GM21529 (cell line): ENCODE data around the gene S100A7A.
"Not testable (repeated sequence)": the region's sequence is repeated elsewhere in the genome, so short reads cannot be mapped to it uniquely, and the experiment has no call there.

Experiments
- ATAC-seq: cut with Tn5 transposase; IDR thresholded peaks from one replicate; pipeline ENCODE4 v1.9.1; 2021; ENCODE audit not compliant: unreplicated experiment

The S100A7A gene

DNA sequence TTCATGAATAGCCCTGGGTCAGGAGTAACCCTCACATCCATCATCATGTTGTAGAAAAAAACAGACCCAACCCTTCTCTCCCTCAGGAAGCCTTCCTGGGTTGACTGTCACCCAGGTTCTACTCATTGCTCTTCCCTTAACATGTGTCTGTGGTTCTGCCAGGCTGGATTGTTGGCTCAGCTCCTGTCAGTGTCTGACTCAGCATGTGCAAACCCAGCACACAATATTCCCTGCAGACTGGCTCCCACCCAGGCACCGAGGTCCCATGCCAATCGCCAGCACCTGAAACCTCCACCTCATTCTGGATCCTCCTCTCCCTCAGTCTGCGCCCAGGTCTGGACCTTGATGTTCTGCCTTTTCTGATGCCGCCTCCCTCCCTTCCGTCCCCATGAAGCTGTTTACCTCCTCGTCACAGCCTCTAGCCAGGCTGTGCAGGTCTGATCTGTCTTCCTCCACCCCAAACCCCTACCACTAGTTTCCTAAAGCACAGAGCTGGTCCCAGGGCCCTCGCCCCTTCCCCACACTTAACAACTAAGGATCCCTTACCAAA lies 21.1 kb upstream of the S100A7A start:
- no peak for ATAC-seq

DNA sequence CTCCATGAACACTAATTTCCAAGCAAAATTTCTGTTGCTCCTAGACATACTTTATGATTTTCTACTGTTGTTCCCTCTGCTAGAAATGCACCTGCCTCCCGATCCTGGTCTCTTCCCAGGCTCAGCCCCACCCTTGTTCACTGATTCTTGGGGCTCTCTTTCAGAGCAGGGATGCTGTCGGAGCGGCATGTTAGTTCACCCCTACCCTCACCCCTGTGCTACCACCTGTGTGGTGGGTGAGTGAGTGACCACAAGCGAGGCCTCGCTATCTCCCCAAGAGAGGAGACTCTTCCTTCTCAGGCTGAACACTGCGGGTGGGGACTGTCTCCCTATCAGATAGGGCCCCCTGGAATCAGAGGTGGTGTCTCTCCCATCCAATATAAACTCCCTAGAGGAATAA lies 20.5 kb upstream of the S100A7A start:
- no peak for ATAC-seq

DNA sequence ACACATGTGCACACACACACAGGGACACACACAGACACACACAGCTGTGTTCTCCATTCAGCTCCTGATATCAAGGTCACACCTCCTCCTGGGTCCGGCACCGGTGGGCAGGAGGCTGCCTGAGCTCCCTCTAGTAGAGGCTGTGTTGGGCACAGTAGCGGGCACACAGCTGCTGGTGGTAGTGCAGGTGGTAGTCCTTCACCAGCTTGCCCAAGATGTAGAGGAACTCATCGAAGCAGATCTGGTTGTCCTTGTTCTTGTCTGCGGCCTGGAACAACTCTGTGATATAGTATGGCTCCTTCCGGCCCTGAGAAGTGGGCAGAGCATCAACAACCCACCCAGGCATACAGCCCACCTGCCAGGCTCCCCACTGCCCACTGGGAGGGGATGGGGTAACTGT lies 19.9 kb upstream of the S100A7A start:
- no peak for ATAC-seq

DNA sequence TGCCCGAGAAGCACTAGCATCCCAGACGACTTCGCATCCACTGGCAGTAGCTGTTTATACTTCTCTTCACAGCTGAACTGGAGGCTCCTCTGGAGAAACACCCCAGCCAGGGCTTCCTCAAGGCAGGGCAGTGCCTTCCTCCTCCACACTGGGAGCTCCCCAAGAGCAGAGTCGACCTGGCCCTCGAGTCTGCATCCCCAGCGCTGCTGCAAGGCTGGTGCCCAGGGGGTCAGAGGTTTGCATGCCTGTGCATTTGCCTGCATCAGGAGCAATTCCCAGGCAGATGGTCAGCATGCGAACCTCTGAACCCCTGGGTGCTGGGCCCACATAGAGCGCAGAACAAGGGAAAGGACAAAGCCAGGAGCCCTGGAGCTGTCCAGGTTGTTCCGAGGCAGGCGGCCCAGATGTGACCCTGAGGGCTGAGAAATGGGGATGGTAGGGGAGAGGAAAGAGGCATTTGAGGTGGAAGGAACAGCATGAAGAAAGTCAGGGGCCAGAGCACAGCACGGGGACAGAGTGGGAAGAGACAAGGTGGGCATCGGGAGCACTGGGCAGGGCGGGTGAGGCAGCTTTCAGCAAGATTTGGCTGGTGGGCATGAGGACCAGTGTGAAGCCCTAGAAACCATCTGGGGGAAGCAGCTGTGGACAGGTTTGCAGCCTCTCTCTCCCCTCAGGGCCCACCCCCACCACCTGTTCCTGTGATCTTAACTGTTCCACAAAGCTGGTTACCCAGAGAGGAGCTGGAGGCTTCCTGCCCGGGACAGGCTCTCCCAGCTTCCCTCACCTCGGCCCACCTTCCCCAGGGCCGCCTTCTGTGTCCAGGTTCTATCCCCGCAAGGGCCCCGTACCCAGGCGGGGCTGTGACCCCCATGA lies 19.0 kb upstream of the S100A7A start:
- ATAC-seq = no peak

DNA sequence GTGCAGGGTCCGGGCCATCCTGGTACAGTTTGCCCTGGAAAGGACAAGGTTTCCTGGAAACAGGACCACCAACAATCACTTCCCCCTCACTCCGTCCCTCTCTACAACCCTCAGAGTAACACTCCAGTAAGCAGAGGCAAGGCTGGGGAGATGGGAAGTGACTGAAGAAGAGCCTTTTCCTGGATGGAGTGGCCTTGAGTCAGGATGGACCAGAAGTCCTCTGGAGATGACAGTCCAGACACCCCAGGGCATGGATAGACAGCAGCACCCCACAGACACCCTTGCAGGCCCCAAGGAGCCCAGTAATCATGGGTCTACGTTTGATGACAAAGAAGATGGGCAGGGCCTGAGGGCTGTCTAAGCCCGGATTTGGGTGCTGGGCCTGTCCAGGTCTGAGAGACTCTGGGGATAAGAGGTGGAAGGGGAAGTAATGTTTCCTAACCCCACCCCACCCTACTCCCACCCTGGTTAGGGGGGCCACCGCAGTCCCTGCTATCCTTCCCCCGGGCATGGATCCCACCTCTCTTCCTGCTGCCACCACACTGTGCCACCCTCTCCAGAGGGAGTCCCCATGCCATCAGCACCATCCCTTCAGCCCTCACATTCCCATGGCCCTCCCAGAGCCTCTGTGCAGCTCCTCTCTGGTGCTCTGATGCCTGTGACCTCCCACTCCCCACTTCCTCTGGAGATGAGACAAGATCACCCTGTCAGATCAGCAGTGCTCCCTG lies 18.2 kb upstream of the S100A7A start:
- ATAC-seq = no peak

DNA sequence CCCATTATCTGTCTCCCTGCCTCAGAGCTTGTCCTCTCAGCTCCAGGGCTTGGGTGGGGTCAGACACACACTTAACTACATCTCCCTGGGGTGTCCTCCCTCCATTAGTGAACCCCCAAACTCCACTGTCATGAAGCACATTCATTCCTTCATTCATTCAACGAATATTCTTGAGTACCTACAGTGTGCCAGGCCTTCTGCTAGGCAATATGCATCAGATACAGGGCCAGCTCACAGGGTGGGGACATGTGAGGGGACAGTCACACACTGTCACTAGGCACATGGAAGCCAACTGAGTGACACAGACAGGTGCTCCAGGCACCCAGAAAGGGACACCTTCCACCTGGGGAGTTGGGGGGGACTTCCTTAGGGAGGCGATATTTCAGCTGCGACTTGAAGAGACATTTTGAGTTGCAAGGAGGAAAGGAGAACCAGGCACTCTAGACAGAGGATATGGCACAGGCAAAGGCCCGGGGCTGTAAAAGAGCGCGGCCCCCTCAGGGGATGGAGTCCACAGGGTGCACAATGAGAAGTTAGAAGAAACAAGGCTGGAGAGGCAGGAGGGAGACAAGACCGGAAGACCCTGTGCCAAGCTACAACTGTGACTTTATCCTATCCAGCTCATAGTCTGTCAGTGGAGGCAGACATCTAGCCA lies 16.8 kb upstream of the S100A7A start:
- no peak for ATAC-seq

DNA sequence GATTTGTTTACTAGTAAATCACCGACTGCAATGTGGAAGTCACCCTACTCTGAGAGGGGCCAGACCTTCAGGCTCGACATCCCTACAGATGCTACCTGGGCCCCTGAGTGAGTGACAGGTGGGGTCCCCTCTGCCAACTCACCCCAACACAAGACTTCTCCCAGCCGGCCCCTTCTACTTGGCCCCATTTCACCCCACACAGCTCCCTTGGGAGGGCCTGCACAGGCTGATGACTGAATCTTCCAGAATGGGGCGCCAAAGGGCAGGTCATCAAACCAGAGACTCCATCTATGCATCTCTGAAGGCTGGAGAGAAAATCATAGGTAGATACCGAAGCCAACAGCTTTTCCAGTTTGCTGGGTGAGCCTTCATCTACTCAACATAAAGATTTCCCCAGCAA lies 16.1 kb upstream of the S100A7A start:
- no peak for ATAC-seq

DNA sequence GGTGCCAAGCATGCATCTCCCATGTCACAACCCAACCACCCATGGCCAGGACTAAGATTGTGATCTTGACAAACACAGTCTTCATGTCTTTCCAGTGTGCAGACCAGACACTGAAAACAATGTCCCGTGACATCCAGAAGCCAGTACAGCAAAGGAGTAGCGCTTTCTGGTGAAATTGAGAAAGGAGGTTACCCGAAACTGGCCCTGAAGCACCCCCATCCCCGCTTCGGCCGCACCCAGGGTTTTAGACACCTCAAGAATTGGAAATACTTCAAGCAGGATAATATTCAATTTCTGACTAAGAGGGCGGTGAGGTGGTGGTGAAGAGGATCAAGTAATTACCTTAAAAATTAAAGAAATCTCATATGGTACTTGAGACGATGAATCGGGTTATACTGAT lies 14.9 kb upstream of the S100A7A start:
- no peak for ATAC-seq

DNA sequence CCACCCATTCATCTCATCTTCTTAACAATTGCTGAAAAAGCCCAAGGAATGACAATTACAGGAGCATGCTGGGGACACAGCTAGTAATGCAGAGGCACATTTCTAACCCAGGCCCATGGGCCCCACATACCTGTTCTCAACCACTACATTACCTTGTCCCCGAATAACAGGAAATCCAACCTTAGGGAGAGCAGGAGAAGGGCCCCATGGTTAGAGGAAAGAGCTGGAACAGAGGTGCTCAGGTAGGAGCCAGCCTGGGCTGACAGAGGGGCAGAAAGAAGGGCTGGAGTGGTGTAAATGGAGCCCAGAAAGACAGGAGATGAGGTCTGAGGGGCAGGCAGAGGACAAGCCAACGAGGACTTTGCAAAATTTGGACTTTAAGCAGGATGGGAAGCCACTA lies 14.1 kb upstream of the S100A7A start:
- no peak for ATAC-seq

DNA sequence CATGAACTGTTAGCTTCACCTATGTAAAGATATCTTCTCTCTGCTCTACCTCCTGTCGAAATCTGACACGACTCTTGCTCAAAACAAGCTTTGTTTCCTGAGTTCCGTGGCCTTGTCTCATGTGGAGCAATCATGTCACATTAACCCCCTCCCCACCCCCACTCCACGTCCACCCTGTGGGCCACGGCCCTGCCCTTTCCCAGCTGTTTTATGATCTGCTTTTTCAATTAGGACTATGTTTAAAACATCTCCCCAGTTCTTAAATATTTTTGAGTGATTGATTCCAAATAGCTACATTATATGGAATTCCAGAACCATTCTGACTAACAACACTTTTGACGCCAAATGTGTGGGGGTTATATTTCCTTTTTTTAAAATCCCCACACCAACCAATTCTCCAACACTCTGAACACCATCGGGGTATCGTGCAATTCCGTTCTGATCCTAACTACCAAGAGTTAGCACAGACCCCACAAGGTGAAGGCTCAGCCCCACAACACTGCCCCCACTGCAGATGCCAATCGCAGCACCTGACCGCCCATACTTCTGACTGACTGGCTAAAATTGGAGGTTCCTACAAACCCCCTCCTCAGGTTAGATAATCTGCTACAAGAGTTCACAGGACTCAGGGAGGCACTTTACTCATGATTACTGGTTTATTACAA lies 12.8 kb upstream of the S100A7A start:
- no peak for ATAC-seq

DNA sequence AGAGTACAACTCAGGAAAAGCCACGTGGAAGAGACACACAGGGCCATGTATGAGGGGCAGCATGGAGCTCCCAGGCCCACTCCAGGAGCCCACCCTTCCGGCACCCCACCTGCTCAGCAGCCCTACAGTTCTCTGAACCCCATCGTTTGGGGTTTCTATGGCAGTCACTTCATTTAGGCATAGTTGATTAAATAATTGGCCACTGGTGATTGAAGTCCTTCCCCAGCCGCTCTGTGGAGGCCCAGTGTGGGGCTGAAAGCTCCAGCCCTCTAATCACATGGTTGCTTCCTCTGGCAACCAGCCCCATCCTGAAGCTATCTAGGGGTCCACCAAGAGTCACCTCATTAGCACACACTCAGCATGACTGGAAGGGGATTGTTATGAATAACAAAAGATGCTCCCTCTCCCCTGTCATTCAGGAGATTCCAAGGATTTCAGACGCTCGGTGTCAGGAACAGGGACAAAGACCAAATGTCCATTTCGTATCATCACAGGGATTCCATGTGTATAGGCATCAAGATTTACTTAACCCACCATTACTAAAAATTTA lies 12.2 kb upstream of the S100A7A start:
- ATAC-seq = no peak

DNA sequence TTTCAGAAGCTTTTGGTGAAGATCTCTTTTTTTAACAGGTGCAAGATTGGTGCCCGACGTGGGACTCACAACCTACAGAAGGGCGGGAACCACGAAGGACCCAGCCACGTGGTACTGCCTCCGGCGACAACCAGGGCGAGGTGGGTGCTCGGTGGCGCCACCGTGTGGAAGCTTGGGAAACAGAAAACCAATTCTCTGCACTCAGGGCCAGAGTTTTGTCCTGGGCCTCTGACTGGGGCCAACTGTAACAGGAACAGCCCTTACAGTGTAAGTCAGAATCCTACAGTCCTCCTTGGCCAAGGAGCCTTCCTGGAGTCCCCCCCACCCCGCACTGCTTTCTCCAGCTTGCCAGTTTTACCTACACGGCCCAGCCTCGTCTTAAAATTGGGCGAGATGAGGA lies 11.6 kb upstream of the S100A7A start:
- no peak for ATAC-seq

DNA sequence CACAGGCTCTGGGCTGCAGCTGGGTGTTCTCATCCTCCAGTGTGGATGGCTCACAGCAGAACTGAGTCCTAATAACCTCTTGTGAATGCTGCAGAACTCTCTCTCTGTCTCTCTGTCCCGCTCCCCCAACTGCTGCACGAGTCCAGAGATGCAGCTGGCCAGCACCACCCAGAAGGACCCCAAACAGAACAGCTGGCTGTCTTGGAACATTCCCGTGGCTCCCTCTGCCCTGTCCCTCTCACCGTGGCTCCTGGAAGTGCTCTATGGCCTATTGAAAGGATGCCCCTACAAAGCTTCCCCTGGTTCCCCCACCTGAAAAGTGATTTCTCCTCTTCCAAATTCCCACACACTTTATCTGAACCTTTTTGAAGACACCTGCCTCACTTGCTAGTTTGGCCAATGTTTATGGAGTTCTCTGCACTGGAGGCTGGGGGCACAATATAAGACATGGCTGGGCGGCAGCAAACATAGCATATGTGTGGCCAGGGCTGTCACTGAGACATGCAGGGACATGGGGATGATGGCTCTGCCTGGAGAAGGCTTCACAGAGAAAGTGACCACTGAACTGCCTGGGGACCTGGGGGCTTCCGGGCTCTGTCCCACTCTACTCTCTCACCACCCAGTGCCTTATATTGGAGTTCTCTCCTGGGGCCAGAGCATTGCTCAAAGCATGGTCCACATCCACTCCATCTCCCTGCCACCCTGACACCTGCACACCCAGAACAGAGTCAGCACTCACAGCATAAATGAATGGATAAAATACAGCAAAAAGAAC lies 10.3 kb upstream of the S100A7A start:
- not testable (repeated sequence) for ATAC-seq

DNA sequence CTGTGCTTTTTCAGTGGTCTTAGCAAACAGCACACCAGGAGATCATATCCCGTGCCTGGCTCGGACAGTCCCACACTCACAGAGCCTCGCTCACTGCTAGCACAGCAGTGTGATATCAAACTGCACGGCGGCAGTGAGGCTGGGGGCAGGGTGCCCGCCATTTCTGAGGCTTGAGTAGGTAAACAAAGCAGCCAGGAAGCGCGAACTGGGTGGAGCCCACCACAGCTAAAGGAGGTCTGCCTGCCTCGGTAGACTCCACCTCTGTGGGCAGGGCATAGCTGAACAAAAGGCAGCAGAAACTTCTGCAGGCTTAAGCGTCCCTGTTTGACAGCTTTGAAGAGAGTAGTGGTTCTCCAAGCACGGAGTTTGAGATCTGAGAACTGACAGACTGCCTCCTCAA lies 9.0 kb upstream of the S100A7A start:
- ATAC-seq = not testable (repeated sequence)

DNA sequence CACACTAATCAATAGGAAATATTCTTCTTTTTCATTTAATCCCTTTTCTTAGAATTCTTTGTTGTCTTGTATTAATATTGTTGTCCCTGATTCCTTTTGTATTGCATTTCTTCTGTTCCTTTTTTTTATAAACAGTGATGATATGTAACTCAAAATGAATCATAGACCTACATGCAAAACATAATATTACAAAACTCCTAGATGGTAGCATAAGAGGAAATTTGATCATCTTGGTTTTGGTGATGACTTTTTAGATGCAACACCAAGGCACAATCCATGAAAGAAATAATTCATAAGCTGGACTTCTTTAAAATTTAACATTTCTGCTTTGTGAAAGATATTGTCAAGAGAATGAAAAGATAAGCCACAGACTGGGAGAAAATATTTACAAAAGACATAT lies 2.4 kb upstream of the S100A7A start:
- ATAC-seq = not testable (repeated sequence)

DNA sequence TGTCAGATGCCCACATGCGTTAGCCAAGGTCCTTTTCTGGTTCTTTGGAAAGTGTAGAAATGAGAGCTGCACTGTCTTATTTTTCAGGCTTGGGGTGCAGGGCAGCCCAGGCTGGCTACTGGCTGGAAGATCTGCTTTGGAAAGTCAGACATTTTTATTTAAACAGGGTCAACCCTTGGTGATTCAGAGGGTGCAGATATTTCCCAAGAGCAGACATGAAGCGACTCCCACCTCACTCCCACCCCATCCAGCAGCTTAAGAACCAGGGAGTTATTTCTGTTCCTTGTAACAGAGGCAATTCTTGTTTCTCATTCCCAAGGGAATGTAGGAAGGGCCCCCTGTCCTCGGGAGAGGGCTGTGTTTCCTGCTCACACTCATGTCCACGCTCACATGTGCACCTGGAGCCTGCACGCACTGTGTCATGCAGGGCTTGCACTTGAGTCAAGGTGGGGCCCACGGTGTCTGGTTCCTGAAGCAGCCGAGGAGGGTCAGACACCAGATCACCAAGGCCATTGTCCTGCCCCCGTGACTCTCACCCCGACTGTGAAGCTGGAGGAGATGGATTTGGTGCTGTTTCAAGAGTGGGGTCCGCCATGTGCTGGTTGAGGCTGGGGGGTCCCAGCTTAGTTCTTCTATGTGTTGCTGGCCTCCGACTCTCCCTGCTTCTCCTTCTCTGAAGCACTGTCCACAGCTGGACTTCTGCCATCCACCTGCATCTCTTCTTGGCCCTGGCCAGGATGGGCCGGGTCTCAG lies 992 bp downstream of the S100A7A start:
- no peak for ATAC-seq

DNA sequence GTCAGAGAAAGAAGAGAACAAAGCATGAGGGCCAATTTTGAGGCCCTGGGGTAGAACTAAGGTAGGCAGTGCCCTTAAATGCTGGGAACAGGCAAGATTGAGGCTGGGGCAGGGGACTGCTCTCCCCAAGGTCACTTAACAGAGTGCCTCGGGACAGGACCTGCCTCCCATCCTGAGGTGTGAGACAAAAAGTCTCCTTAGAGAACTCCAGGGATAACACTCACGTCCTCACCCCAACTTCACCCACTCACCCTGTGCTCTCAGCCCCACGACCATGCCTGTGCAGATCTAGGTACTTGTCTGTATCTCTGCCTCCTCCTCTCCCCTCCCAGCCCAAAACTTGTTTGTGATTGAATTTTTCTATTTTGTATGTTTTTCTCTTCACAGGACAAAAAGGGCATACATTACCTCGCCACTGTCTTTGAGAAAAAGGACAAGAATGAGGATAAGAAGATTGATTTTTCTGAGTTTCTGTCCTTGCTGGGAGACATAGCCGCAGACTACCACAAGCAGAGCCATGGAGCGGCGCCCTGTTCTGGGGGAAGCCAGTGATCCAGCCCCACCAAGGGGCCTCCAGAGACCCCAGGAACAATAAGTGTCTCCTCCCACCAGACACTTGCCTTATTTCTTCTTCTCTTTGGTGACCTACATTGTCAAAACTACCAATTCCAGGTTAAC lies 2.6 kb downstream of the S100A7A start:
- not testable (repeated sequence) for ATAC-seq

DNA sequence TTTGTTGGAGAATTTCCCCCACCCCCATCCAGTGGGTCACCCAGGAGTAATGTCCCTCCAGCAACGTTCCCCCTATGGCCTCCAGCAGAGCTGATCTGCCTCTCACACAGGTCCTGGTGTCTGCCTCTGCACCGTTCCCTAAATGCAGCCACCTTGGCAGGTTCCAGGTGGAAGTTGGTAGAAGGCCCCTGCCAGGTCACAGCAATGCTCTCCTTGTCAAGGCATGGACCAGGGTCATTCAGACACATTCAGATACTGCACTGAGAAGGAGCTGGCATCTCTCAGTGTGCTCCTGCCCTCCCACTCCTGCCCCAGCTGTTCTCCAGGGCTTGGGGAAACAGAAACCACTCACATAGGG lies 3.1 kb downstream of the S100A7A start:
- ATAC-seq = not testable (repeated sequence)

DNA sequence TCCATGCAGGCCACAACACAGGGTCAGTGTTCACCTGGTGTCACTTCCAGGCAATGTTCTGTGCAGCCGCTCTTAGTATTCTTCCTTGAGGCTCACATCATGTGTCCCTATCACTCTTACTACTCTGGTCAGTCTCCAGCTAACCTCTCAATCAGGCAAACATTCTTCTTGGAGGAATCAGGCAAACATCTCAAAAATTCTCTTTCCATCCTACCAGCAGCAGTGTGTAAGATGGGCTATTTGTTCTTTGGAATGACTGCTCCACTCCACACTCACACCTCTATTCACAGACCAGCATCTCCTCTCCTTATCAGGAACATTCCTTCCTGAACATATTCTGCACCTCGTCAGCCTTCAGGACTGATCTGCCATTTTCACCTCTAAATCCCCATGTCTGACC lies 4.0 kb downstream of the S100A7A start:
- no peak for ATAC-seq
